H1 (cell line): ENCODE results near the gene CUEDC1. TPM values are rescaled to one million over a fixed set of nuclear protein-coding genes. Genes with fewer than 3 reads are reported as not detected.

Experiments used
- CTCF ChIA-PET: fragments of 300-600 bp; sonication (Branson Sonifier 250); formaldehyde crosslinking; loops from one replicate; lab custom pipeline; 2021; ENCODE audit not compliant: partially characterized antibody; lab: Charles Lee
- POLR2A ChIA-PET: fragments of 300-600 bp; sonication (Branson Sonifier 250); formaldehyde crosslinking; loops from one replicate; lab custom pipeline; 2021; ENCODE audit warnings: inconsistent platforms; ENCODE audit not compliant: partially characterized antibody; lab: Charles Lee
- DNase-seq, 2 experiments: peaks; one replicate each; pipeline versions ENCODE4 v3.0.0 to v3.0.0-alpha.2; 2010 to 2022; ENCODE audit warnings: low spot score in 2 of 2, low read depth in 1 of 2, mixed read lengths in 1 of 2
- FAIRE-seq: peaks from 2 replicates; lab custom pipeline; 2011; peaks lifted over from hg19 to GRCh38; lab: Jason Lieb, UNC
- H2AFZ ChIP-seq: 2 replicates; pipeline ENCODE4 v1.8.1; 2012; ENCODE audit warnings: low read length, inconsistent platforms
- H2AK5ac ChIP-seq: 2 replicates; pipeline ENCODE4 v1.6.1; 2013; ENCODE audit warnings: low read depth, low read length
- H2BK120ac ChIP-seq: replicated peaks from 2 replicates; pipeline ENCODE3; 2013; ENCODE audit warnings: low read depth, low read length, inconsistent platforms
- H2BK12ac ChIP-seq: 2 replicates; pipeline ENCODE4 v1.6.1; 2013; ENCODE audit warnings: low read depth, low read length
- H2BK15ac ChIP-seq: 2 replicates; pipeline ENCODE4 v1.6.1; 2013; ENCODE audit warnings: low read length
- H2BK20ac ChIP-seq: 2 replicates; pipeline ENCODE4 v1.6.1; 2013; ENCODE audit warnings: low read length
- H2BK5ac ChIP-seq: 2 replicates; pipeline ENCODE4 v1.6.1; 2013; ENCODE audit warnings: low read depth, low read length
- H3K14ac ChIP-seq: 2 replicates; pipeline ENCODE4 v1.6.1; 2013; ENCODE audit warnings: inconsistent platforms; ENCODE audit not compliant: insufficient read length
- H3K18ac ChIP-seq: 2 replicates; pipeline ENCODE4 v1.6.1; 2013; ENCODE audit warnings: low read length; ENCODE audit errors: extremely low read depth
- H3K23ac ChIP-seq: 2 replicates; pipeline ENCODE4 v1.6.1; 2013; ENCODE audit warnings: inconsistent platforms; ENCODE audit not compliant: insufficient read length
- H3K23me2 ChIP-seq: 2 replicates; pipeline ENCODE4 v1.6.1; 2013; ENCODE audit warnings: low read depth, low read length
- H3K27ac ChIP-seq: 2 replicates; pipeline ENCODE4 v1.6.1; 2011; ENCODE audit warnings: low read depth, low read length, inconsistent platforms
- H3K27me3 ChIP-seq, 4 experiments: replicated peaks in 1 of 4; 1 replicate in 1 of 4; 2 replicates in 3 of 4; pipeline versions ENCODE4 v1.6.1 to v1.8.1; 2011 to 2013; ENCODE audit warnings: low read length in 3 of 4, mild to moderate bottlenecking in 3 of 4, inconsistent platforms in 2 of 4, mixed read lengths in 2 of 4, moderate library complexity in 1 of 4; ENCODE audit not compliant: control insufficient read depth in 3 of 4, insufficient read depth in 3 of 4; ENCODE audit errors: extremely low read depth in 1 of 4
- H3K36me3 ChIP-seq, 4 experiments: 2 replicates each; pipeline versions ENCODE4 v1.6.1 to v1.8.1; 2011 to 2013; ENCODE audit warnings: mild to moderate bottlenecking in 4 of 4, low read length in 3 of 4, moderate library complexity in 2 of 4, control low read depth in 1 of 4, inconsistent platforms in 1 of 4; ENCODE audit not compliant: insufficient read depth in 4 of 4, control insufficient read depth in 2 of 4
- H3K4ac ChIP-seq: replicated peaks from 2 replicates; pipeline ENCODE3; 2013; ENCODE audit warnings: low read length, low read depth, mixed read lengths, inconsistent platforms; ENCODE audit not compliant: insufficient read length
- H3K4me1 ChIP-seq, 4 experiments: replicated peaks in 1 of 4; 1 replicate in 1 of 4; 2 replicates in 3 of 4; pipeline versions ENCODE4 v1.6.1 to v1.8.1; 2011 to 2013; ENCODE audit warnings: low read length in 3 of 4, inconsistent platforms in 2 of 4, mixed read lengths in 1 of 4; ENCODE audit not compliant: insufficient read depth in 4 of 4, control insufficient read depth in 3 of 4
- H3K4me2 ChIP-seq, 2 experiments: 2 replicates each; pipeline versions ENCODE4 v1.6.1 to v1.8.1; 2011 to 2013; ENCODE audit warnings: low read depth in 2 of 2, low read length in 2 of 2, control low read depth in 1 of 2, inconsistent platforms in 1 of 2, mild to moderate bottlenecking in 1 of 2; ENCODE audit not compliant: insufficient read depth in 1 of 2
- H3K4me3 ChIP-seq, 4 experiments: fragments of 200-600, 300-600 bp in 1 of 4; sonication (generic), shearing (Covaris generic), sonication (Bioruptor Twin) in 1 of 4; 2 replicates each; pipeline versions ENCODE4 v1.5.1 to v1.8.1; 2011 to 2016; ENCODE audit warnings: low read length in 4 of 4, low read depth in 3 of 4, control low read depth in 2 of 4, inconsistent platforms in 2 of 4, mild to moderate bottlenecking in 2 of 4, mixed read lengths in 1 of 4, moderate library complexity in 1 of 4; ENCODE audit not compliant: insufficient read depth in 2 of 4; ENCODE audit errors: extremely low read depth in 1 of 4
- H3K56ac ChIP-seq: replicated peaks from 2 replicates; pipeline ENCODE3; 2013; ENCODE audit warnings: low read depth, mild to moderate bottlenecking, mixed read lengths, low read length, inconsistent platforms; ENCODE audit not compliant: insufficient read length
- H3K79me1 ChIP-seq: 2 replicates; pipeline ENCODE4 v1.6.1; 2013; ENCODE audit warnings: low read depth, low read length, control low read depth
- H3K79me2 ChIP-seq, 2 experiments: 2 replicates each; pipeline versions ENCODE4 v1.6.1 to v1.8.1; 2012 to 2013; ENCODE audit warnings: low read length in 2 of 2, mild to moderate bottlenecking in 2 of 2, inconsistent platforms in 1 of 2; ENCODE audit not compliant: insufficient read depth in 2 of 2, control insufficient read depth in 1 of 2
- H3K9ac ChIP-seq, 4 experiments: replicated peaks in 1 of 4; 1 replicate in 1 of 4; 2 replicates in 3 of 4; pipeline versions ENCODE4 v1.6.1 to v1.8.1; 2011 to 2013; ENCODE audit warnings: low read depth in 3 of 4, low read length in 3 of 4, control low read depth in 2 of 4, mild to moderate bottlenecking in 2 of 4, moderate library complexity in 2 of 4, inconsistent platforms in 1 of 4; ENCODE audit errors: extremely low read depth in 1 of 4
- H3K9me3 ChIP-seq, 2 experiments: 2 replicates each; pipeline versions ENCODE4 v1.6.1 to v1.8.1; 2012 to 2013; ENCODE audit warnings: mild to moderate bottlenecking in 2 of 2, moderate library complexity in 2 of 2, control low read depth in 1 of 2, inconsistent platforms in 1 of 2, low read depth in 1 of 2, low read length in 1 of 2, mixed read lengths in 1 of 2; ENCODE audit not compliant: insufficient read depth in 2 of 2
- H4K20me1 ChIP-seq, 2 experiments: replicated peaks in 1 of 2; 2 replicates each; pipeline versions ENCODE3 to v1.8.1; 2011 to 2013; ENCODE audit warnings: inconsistent platforms in 2 of 2, low read length in 2 of 2, mild to moderate bottlenecking in 1 of 2; ENCODE audit not compliant: insufficient read depth in 2 of 2, control insufficient read depth in 1 of 2
- H4K5ac ChIP-seq: 2 replicates; pipeline ENCODE4 v1.6.1; 2013; ENCODE audit warnings: low read length, low read depth, mixed read lengths, inconsistent platforms; ENCODE audit not compliant: insufficient read length
- H4K8ac ChIP-seq: 2 replicates; pipeline ENCODE4 v1.8.0; 2013; ENCODE audit warnings: mild to moderate bottlenecking, moderate library complexity, low read length, inconsistent platforms; ENCODE audit not compliant: insufficient read depth; ENCODE audit errors: extremely low read depth
- H4K91ac ChIP-seq: replicated peaks from 2 replicates; pipeline ENCODE3; 2013; ENCODE audit warnings: low read length, mixed read lengths, inconsistent platforms; ENCODE audit not compliant: insufficient read length
- HDAC6 ChIP-seq: IDR thresholded peaks from one replicate; pipeline ENCODE4 v1.7.1; 2012; ENCODE audit warnings: low read depth, mild to moderate bottlenecking, inconsistent platforms, low read length, moderate library complexity
- WGBS, 2 experiments: shearing (Covaris generic) in 1 of 2; methylation state at CpG; one replicate each; pipeline versions ENCODE4 v1.1.6 to v1.1.7; 2013 to 2015; ENCODE audit warnings: low lambda C conversion rate in 2 of 2, mixed read lengths in 2 of 2, inconsistent platforms in 1 of 2, low coverage in 1 of 2, missing lambda C conversion rate in 1 of 2; ENCODE audit not compliant: insufficient replicate concordance in 2 of 2, insufficient coverage in 1 of 2, insufficient read length in 1 of 2; ENCODE audit errors: extremely low coverage in 1 of 2, missing lambda C conversion rate in 1 of 2; 5-methylcytosine and 5-hydroxymethylcytosine counted together
- polyA plus RNA-seq, 7 experiments: library from polyadenylated mRNA; depleted of rRNA in 3 of 7; stranded (reverse) in 5 of 7; unstranded in 2 of 7; fragments of >200 nt in 5 of 7; fragments of 200-250 nt in 2 of 7; gene quantifications; 1 replicate in 5 of 7; 2 replicates in 1 of 7; 4 replicates in 1 of 7; pipeline versions ENCODE4 v1.2.1 to v1.2.3, GENCODE V29; 2011 to 2013; ENCODE audit warnings: missing spikeins in 2 of 7, mixed read lengths in 2 of 7
- total RNA-seq: library from RNA; stranded (reverse); fragmentation: NEBNext Ultra II Directional; extraction: Animal tissue kit (Norgen Biotek cat#: 25700); gene quantifications from 2 replicates; pipeline ENCODE4 v1.2.1, GENCODE V29; 2021

Gene CUEDC1
- total and polyA plus RNA-seq, 2 of the 8 experiments (the other 6 are each of a cell fraction or from before 2014, with no cell fraction given), result 4.0 to 10.7 TPM

DNA sequence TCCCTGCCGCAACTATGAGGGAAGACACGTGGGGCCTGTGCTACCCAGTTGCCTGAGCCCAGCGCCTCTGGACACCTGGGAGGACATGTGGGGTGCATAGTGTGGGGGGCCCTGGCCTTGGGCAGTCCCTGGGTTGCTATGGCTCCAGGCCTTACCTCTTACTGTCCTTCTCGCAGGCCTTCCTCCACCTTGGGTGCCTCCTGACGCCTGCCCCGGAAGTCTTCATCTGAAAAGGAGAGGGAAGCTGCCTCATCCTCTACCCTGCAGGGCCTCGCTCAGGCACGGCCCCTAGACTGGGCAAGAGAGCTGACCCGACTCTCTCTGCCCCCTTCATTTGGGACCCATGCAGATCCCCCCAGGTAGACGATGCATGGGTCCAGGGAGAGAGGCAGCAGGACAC is 88.9 kb downstream of the CUEDC1 start:
- DNase-seq (no peak), FAIRE-seq (no peak)
- Histone ChIP-seq H3K27me3 (peaks cover 0 to 18% (median 15%) of the 10 kb centered on the region in 4 experiments; a peak in 5 of 7 replicates), H4K5ac (no peak overlapping the region), H2AK5ac (no peak overlapping the region), H4K91ac (no peak overlapping the region), H3K4me1 (peaks cover 0 to 22% (median 18%) of the 10 kb centered on the region in 4 experiments; a peak in 6 of 7 replicates), H4K8ac (no peak overlapping the region), H2BK120ac (no peak overlapping the region), H4K20me1 (no peaks in the 10 kb centered on the region), H3K14ac (no peak overlapping the region), H3K56ac (no peak overlapping the region), H3K4me2 (no peak overlapping the region), H2BK15ac (no peak overlapping the region), H3K9me3 (no peaks in the 10 kb centered on the region), H3K18ac (no peak overlapping the region), H3K36me3 (no peaks in the 10 kb centered on the region; a peak in 1 of 8 replicates), H3K23me2 (peaks cover 8% of the 10 kb centered on the region; the same call in 1 of the 2 replicates), H2AFZ (no peak overlapping the region), H2BK12ac (peak overlapping the region; percentile 52; the same call in 1 of the 2 replicates), H3K79me2 (no peaks in the 10 kb centered on the region), H2BK5ac (no peak overlapping the region), H3K23ac (no peak overlapping the region), H3K4ac (no peak overlapping the region), H3K79me1 (no peaks in the 10 kb centered on the region), H3K27ac (no peak overlapping the region), H3K4me3 (no peak overlapping the region), H3K9ac (no peak overlapping the region), H2BK20ac (no peak overlapping the region)
- ChIA-PET CTCF (interaction anchor here (0.6 to 20.7 kb wide), 12 partner anchors 9 to 1523 kb away, joined by 3 to 221 read pairs (median 8); partner anchors contain the start of gene CUEDC1), POLR2A (interaction anchor here (1.7 to 32.5 kb wide), 4 partner anchors 82 to 291 kb away, joined by 3 to 672 read pairs (median 4); partner anchors contain the start of genes SRSF1 and VEZF1)
- 81% methylated on average over 10 of the region's 10 CpGs; no CpG with 5 or more reads in 1 of the 2 experiments for WGBS, 2 experiments
- no peak for TF ChIP-seq HDAC6
